Measurements from ENCODE around the gene RFC4.
"Not testable (repeated sequence)": the region's sequence is repeated elsewhere in the genome, so short reads cannot be mapped to it uniquely, and the experiment has no call there.

The RFC4 gene

GRCh38 chr3:186806089-186807055 is at the start of gene RFC4:
RFC4 (minus strand) TSS chr3:186806482; CDS start chr3:186804713, 1,769 bp downstream.
- DNase-seq, result peak; percentile 93

GRCh38 chr3:186854954-186855353 is 48.7 kb upstream of the RFC4 start:
- DNase-seq, result no peak

GRCh38 chr3:186854146-186854545 is 47.9 kb upstream of the RFC4 start:
- no peak for DNase-seq

- DNase-seq, result no peak
Observed at GRCh38 chr3:186852994-186853393, 46.7 kb upstream of the RFC4 start.

GRCh38 chr3:186851835-186852234 is 45.6 kb upstream of the RFC4 start:
- not testable (repeated sequence) for DNase-seq

- DNase-seq, result peak; percentile 65
Observed at GRCh38 chr3:186849374-186849975, 43.2 kb upstream of the RFC4 start.

- no peak for DNase-seq
Observed at GRCh38 chr3:186847437-186847836, 41.2 kb upstream of the RFC4 start.

- no peak for DNase-seq
Observed at GRCh38 chr3:186845756-186846155, 39.5 kb upstream of the RFC4 start.

- no peak for DNase-seq
Observed at GRCh38 chr3:186844908-186845307, 38.6 kb upstream of the RFC4 start.

- no peak for DNase-seq
Observed at GRCh38 chr3:186843039-186843432, 36.8 kb upstream of the RFC4 start.

- no peak for DNase-seq
Observed at GRCh38 chr3:186842426-186843038, 36.2 kb upstream of the RFC4 start, which contains the start of gene ADIPOQ. ADIPOQ (plus strand) TSS chr3:186842710; CDS start chr3:186853059, 10,349 bp downstream.

GRCh38 chr3:186841620-186842019 is 35.3 kb upstream of the RFC4 start:
- DNase-seq, result no peak

- DNase-seq, result no peak
Observed at GRCh38 chr3:186839874-186840641, 33.8 kb upstream of the RFC4 start.

- no peak for DNase-seq
Observed at GRCh38 chr3:186832276-186832675, 26.0 kb upstream of the RFC4 start.

GRCh38 chr3:186831798-186832197 is 25.5 kb upstream of the RFC4 start:
- no peak for DNase-seq

- no peak for DNase-seq
Observed at GRCh38 chr3:186828340-186828739, 22.1 kb upstream of the RFC4 start.

GRCh38 chr3:186826976-186827857 is 20.9 kb upstream of the RFC4 start:
- peak; percentile 92 for DNase-seq

- peak; percentile 48 for DNase-seq
Observed at GRCh38 chr3:186826410-186826975, 20.2 kb upstream of the RFC4 start.

GRCh38 chr3:186825872-186826409 is 19.7 kb upstream of the RFC4 start:
- no peak for DNase-seq

- DNase-seq, result peak; percentile 65
Observed at GRCh38 chr3:186825294-186825821, 19.1 kb upstream of the RFC4 start.

All from activated CD4-positive, alpha-beta T cell treated with anti-CD3 and anti-CD28 coated beads, Interleukin-2, Interleukin-6, amounts not matched to agents 100 ng/mL and 50 ng/mL, durations not matched to agents 16 hours and 8 hours (primary cell).